B cell (primary cell): ENCODE data around the gene LRP2. TPM values are rescaled to one million over a fixed set of nuclear protein-coding genes. Genes with fewer than 3 reads are reported as not detected.

Experiments
- ATAC-seq: fragments of 200-7000 bp; cut with Tn5 transposase; one replicate; pipeline ENCODE4 v1.10.0; 2021; ENCODE audit warnings: low read depth, mild to moderate bottlenecking, moderate number of reproducible peaks, moderate library complexity
- CTCF ChIA-PET: fragments of 350-600 bp; sonication (Branson Sonifier 250); formaldehyde crosslinking; loops from one replicate; lab custom pipeline; 2021; ENCODE audit warnings: antibody characterized with exemption, inconsistent platforms; lab: Charles Lee
- POLR2A ChIA-PET: fragments of 350-600 bp; sonication (Branson Sonifier 250); formaldehyde crosslinking; loops from one replicate; lab custom pipeline; 2021; ENCODE audit warnings: antibody characterized with exemption; lab: Charles Lee
- DNase-seq: peaks from one replicate; pipeline ENCODE4 v3.0.0; 2013
- H2AFZ ChIP-seq: 2 replicates; pipeline ENCODE4 v1.6.1; 2012; ENCODE audit warnings: mild to moderate bottlenecking, low read depth, low read length; ENCODE audit not compliant: insufficient read depth, poor library complexity, severe bottlenecking
- H3K27ac ChIP-seq, 2 donors: 1 replicate in 1 of 2; 2 replicates in 1 of 2; pipeline ENCODE4 v1.5.1; 2012 to 2013; ENCODE audit warnings: low read length in 2 of 2, mild to moderate bottlenecking in 2 of 2, moderate library complexity in 1 of 2
- H3K27me3 ChIP-seq, 4 experiments: fragments of 200-600 bp in 1 of 4; sonication (generic) in 1 of 4; replicated peaks in 1 of 4; 1 replicate in 2 of 4; 2 replicates in 2 of 4; pipeline versions ENCODE4 v1.6.1 to v1.7.0; 2013 to 2016; ENCODE audit warnings: low read length in 3 of 4, mild to moderate bottlenecking in 2 of 4, mixed read lengths in 1 of 4, moderate library complexity in 1 of 4; ENCODE audit not compliant: insufficient read depth in 4 of 4, control insufficient read depth in 3 of 4; ENCODE audit errors: control extremely low read depth in 1 of 4
- H3K36me3 ChIP-seq, 2 experiments: replicated peaks in 1 of 2; 1 replicate in 1 of 2; 2 replicates in 1 of 2; pipeline versions ENCODE4 v1.6.1 to v1.7.1; 2013; ENCODE audit warnings: low read length in 1 of 2; ENCODE audit not compliant: insufficient read depth in 2 of 2, control insufficient read depth in 1 of 2; ENCODE audit errors: control extremely low read depth in 1 of 2, extremely low read depth in 1 of 2
- H3K4me1 ChIP-seq, 2 donors: fragments of 200-600 bp in 1 of 2; sonication (generic) in 1 of 2; 1 replicate in 1 of 2; 2 replicates in 1 of 2; pipeline versions ENCODE4 v1.5.1 to v1.6.1; 2013 to 2017; ENCODE audit warnings: low read length in 2 of 2; ENCODE audit not compliant: control insufficient read depth in 2 of 2, insufficient read depth in 2 of 2
- H3K4me2 ChIP-seq: replicated peaks from 2 replicates; pipeline ENCODE3; 2012; ENCODE audit warnings: mild to moderate bottlenecking, low read depth, low read length; ENCODE audit not compliant: poor library complexity, severe bottlenecking
- H3K4me3 ChIP-seq, 5 experiments: fragments of 200-600 bp in 1 of 5; sonication (generic) in 1 of 5; 1 replicate in 3 of 5; 2 replicates in 2 of 5; pipeline versions ENCODE4 v1.5.1 to v1.7.0; 2011 to 2016; ENCODE audit warnings: low read length in 4 of 5, mild to moderate bottlenecking in 4 of 5, low read depth in 2 of 5, control low read depth in 1 of 5, moderate library complexity in 1 of 5; ENCODE audit not compliant: insufficient read depth in 1 of 5; ENCODE audit errors: control extremely low read depth in 1 of 5, extremely low read depth in 1 of 5
- H3K79me2 ChIP-seq: fragments of 200-600 bp; sonication (generic); one replicate; pipeline ENCODE4 v1.6.0; 2016; ENCODE audit warnings: low read length; ENCODE audit not compliant: control insufficient read depth, insufficient read depth
- H3K9ac ChIP-seq: fragments of 200-600 bp; sonication (generic); 2 replicates; pipeline ENCODE4 v1.6.1; 2017; ENCODE audit warnings: mild to moderate bottlenecking, low read length, moderate library complexity
- H3K9me3 ChIP-seq, 3 donors: one replicate each; pipeline versions ENCODE4 v1.6.1 to v1.7.1; 2013; ENCODE audit warnings: low read length in 2 of 3; ENCODE audit not compliant: control insufficient read depth in 2 of 3, insufficient read depth in 1 of 3; ENCODE audit errors: control extremely low read depth in 1 of 3
- H4K20me1 ChIP-seq: 2 replicates; pipeline ENCODE4 v1.6.0; 2012; ENCODE audit warnings: mild to moderate bottlenecking, low read length; ENCODE audit not compliant: insufficient read depth, control insufficient read depth, poor library complexity, severe bottlenecking
- H3K27ac Mint-ChIP-seq: one replicate; pipeline ENCODE4 v1.8.0; 2021; ENCODE audit warnings: mixed read lengths
- H3K27me3 Mint-ChIP-seq: one replicate; pipeline ENCODE4 v1.8.0; 2021; ENCODE audit warnings: mixed read lengths
- H3K4me1 Mint-ChIP-seq: one replicate; pipeline ENCODE4 v1.8.0; 2021; ENCODE audit warnings: mixed read lengths
- H3K4me3 Mint-ChIP-seq: one replicate; pipeline ENCODE4 v1.8.0; 2021; ENCODE audit warnings: mixed read lengths
- H3K9me3 Mint-ChIP-seq: one replicate; pipeline ENCODE4 v1.8.0; 2022; ENCODE audit warnings: mixed read lengths; ENCODE audit not compliant: insufficient read depth
- EZH2 ChIP-seq: IDR thresholded peaks from 2 replicates; pipeline ENCODE4 v1.6.1; 2012; ENCODE audit warnings: borderline replicate concordance, low read depth, mild to moderate bottlenecking, moderate library complexity, low read length; ENCODE audit not compliant: insufficient read depth, poor library complexity, severe bottlenecking
- WGBS: methylation state at CpG from one replicate; pipeline ENCODE4 v1.1.5; 2013; ENCODE audit warnings: missing lambda C conversion rate; ENCODE audit not compliant: insufficient coverage; 5-methylcytosine and 5-hydroxymethylcytosine counted together
- intact Hi-C: fragments of 100-400 bp; cut with micrococcal nuclease; formaldehyde crosslinking; loops from one replicate; pipeline ENCODE4 v1.10.0; 2022
- polyA plus RNA-seq: library from polyadenylated mRNA; depleted of rRNA; stranded (reverse); fragments of >200 nt; gene quantifications from 2 replicates; pipeline ENCODE4 v1.2.3, GENCODE V29; 2012
- total RNA-seq, 2 donors: library from RNA; stranded (reverse); fragments of 120-200 nt in 1 of 2; gene quantifications; 1 replicate in 1 of 2; 2 replicates in 1 of 2; pipeline versions ENCODE4 v1.2.3 to v1.2.4, GENCODE V29; 2013 to 2022
- TF ChIP-seq, protein P1 (sequence below): fragments of 200-600 bp; IDR thresholded peaks from one replicate; pipeline ENCODE4 v1.8.0; 2022; ENCODE audit warnings: antibody characterized with exemption, mild to moderate bottlenecking

The LRP2 gene
- total and polyA plus RNA-seq, 2 donors (not counting 1 experiment from before 2014, with no cell fraction given): not detected

DNA sequence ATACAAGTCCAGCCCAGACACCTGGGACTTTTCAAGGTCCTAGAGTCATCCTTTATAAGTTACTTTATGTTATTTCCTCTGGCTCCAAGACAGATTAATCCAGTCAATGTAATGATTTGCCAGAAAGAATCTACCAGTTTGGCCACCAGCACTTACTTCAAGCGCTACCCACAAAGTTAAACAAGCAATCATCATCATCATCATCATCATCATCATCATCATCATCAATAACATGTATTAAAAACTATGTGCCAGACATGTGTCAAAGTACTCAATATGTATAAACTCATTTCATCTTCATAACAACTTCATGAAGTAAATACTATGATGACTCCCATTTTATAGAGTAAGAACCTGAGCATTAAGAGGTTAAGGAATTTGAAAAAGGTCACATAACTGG is 64.3 kb downstream of the LRP2 start:
- no peak overlapping the region for H3K4me3 Mint-ChIP-seq
- H3K27ac ChIP-seq: no peak overlapping the region
- H3K27me3 ChIP-seq: no peaks in the 10 kb centered on the region
- H3K27me3 Mint-ChIP-seq: peaks cover 9% of the 10 kb centered on the region
- 100% methylated on average over 1 of the region's 1 CpG for WGBS
- no peaks in the 10 kb centered on the region for H3K4me1 Mint-ChIP-seq
- H4K20me1 ChIP-seq: no peaks in the 10 kb centered on the region
- H3K4me2 ChIP-seq: no peak overlapping the region
- H3K4me3 ChIP-seq: no peak overlapping the region
- H2AFZ ChIP-seq: no peak overlapping the region
- H3K9me3 Mint-ChIP-seq: no peaks in the 10 kb centered on the region
- no peak for ATAC-seq
- no peak for TF ChIP-seq EZH2
- TF ChIP-seq, protein P1, sequence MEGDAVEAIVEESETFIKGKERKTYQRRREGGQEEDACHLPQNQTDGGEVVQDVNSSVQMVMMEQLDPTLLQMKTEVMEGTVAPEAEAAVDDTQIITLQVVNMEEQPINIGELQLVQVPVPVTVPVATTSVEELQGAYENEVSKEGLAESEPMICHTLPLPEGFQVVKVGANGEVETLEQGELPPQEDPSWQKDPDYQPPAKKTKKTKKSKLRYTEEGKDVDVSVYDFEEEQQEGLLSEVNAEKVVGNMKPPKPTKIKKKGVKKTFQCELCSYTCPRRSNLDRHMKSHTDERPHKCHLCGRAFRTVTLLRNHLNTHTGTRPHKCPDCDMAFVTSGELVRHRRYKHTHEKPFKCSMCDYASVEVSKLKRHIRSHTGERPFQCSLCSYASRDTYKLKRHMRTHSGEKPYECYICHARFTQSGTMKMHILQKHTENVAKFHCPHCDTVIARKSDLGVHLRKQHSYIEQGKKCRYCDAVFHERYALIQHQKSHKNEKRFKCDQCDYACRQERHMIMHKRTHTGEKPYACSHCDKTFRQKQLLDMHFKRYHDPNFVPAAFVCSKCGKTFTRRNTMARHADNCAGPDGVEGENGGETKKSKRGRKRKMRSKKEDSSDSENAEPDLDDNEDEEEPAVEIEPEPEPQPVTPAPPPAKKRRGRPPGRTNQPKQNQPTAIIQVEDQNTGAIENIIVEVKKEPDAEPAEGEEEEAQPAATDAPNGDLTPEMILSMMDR: no peak
- ChIA-PET POLR2A (no interaction called here), CTCF (no interaction called here)
- DNase-seq: no peak
- H3K4me1 ChIP-seq: no peaks in the 10 kb centered on the region
- no peaks in the 10 kb centered on the region for H3K36me3 ChIP-seq
- no peak overlapping the region for H3K27ac Mint-ChIP-seq
- intact Hi-C loops: no loop called here
- H3K9me3 ChIP-seq: no peaks in the 10 kb centered on the region
- no peak overlapping the region for H3K9ac ChIP-seq
- H3K79me2 ChIP-seq: no peaks in the 10 kb centered on the region

DNA sequence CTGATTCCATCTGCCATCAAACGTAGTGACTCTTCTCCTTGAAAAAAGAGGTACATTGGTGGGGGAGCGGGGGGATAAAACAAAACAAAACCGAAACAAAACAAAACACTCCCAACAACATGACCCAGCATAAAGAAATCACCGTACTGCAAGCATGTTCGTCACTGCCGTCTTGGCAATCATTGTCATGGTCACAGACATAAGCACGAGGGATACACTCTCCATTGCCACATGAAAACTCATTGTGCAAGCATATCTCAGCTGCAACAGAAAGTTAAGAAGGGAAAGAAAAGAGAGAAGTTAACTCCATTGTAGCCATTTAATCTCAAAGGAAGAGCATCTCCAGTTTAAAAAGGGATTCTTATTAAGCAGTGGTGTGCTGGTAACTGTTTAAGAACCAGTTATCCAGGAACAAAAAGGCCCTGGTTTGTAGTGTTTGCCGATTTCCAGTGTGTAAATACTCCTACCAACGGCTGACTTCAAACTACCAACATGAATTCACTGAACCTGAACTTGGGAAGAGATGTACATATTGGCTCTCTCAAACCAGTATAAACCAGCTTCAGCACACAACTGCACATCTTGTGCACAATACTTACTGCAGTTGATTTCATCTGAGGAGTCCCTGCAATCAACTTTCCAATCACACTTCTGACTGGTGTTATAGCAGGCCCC is 68.2 kb downstream of the LRP2 start:
- intact Hi-C loops: no loop called here
- H3K4me1 Mint-ChIP-seq: no peaks in the 10 kb centered on the region
- no peak overlapping the region for H2AFZ ChIP-seq
- H3K27ac Mint-ChIP-seq: no peak overlapping the region
- POLR2A ChIA-PET: no interaction called here
- no peaks in the 10 kb centered on the region for H3K27me3 ChIP-seq
- TF ChIP-seq EZH2: no peak
- TF ChIP-seq, protein P1: no peak
- no peak overlapping the region for H3K4me3 Mint-ChIP-seq
- H3K9ac ChIP-seq: no peak overlapping the region
- no peak overlapping the region for H3K4me2 ChIP-seq
- no peaks in the 10 kb centered on the region for H4K20me1 ChIP-seq
- no peaks in the 10 kb centered on the region for H3K9me3 ChIP-seq
- no peaks in the 10 kb centered on the region for H3K9me3 Mint-ChIP-seq
- no peak overlapping the region for H3K4me3 ChIP-seq
- no peaks in the 10 kb centered on the region for H3K79me2 ChIP-seq
- peaks cover under 1% of the 10 kb centered on the region for H3K27me3 Mint-ChIP-seq
- WGBS: 93% methylated on average over 3 of the region's 9 CpGs
- ATAC-seq (no peak), DNase-seq (no peak)
- CTCF ChIA-PET: no interaction called here
- no peaks in the 10 kb centered on the region for H3K36me3 ChIP-seq
- no peak overlapping the region for H3K27ac ChIP-seq
- no peaks in the 10 kb centered on the region for H3K4me1 ChIP-seq
